ENCODE measurements around the gene FAM186B. TPM values are rescaled to one million over a fixed set of nuclear protein-coding genes. Genes with fewer than 3 reads are reported as not detected.

FAM186B gene
- total RNA-seq, 1 donor from 2014 or later = not detected

- Histone ChIP-seq H3K36me3 (ENCODE audit: control insufficient read depth in 3 of 3, insufficient read depth in 3 of 3, low read length in 3 of 3) (peaks cover 36 to 50% (median 41%) of the 10 kb centered on the region in 3 donors), H3K9ac (ENCODE audit: low read depth in 1 of 3, low read length in 3 of 3) (no peak overlapping the region), H3K4me3 (ENCODE audit: low read length in 3 of 3) (no peak overlapping the region), H3K27me3 (ENCODE audit: control insufficient read depth in 3 of 3, insufficient read depth in 3 of 3, low read length in 3 of 3) (no peaks in the 10 kb centered on the region), H3K27ac (ENCODE audit: low read depth, low read length) (no peak overlapping the region), H3K9me3 (ENCODE audit: control insufficient read depth in 3 of 3, low read length in 3 of 3) (no peaks in the 10 kb centered on the region), H3K4me1 (ENCODE audit: control insufficient read depth in 3 of 3, insufficient read depth in 3 of 3, low read length in 3 of 3) (peaks cover 11 to 21% (median 14%) of the 10 kb centered on the region in 3 donors)
These were observed 30.2 kb upstream of the FAM186B start for GRCh38 chr12:49635656-49636055.

- Histone ChIP-seq H3K4me1 (ENCODE audit: control insufficient read depth in 3 of 3, insufficient read depth in 3 of 3, low read length in 3 of 3) (peaks cover 7 to 15% (median 11%) of the 10 kb centered on the region in 3 donors), H3K27ac (ENCODE audit: low read depth, low read length) (no peak overlapping the region), H3K27me3 (ENCODE audit: control insufficient read depth in 3 of 3, insufficient read depth in 3 of 3, low read length in 3 of 3) (no peaks in the 10 kb centered on the region), H3K9me3 (ENCODE audit: control insufficient read depth in 3 of 3, low read length in 3 of 3) (no peaks in the 10 kb centered on the region), H3K9ac (ENCODE audit: low read depth in 1 of 3, low read length in 3 of 3) (no peak overlapping the region), H3K4me3 (ENCODE audit: low read length in 3 of 3) (no peak overlapping the region), H3K36me3 (ENCODE audit: control insufficient read depth in 3 of 3, insufficient read depth in 3 of 3, low read length in 3 of 3) (peaks cover 36 to 50% (median 41%) of the 10 kb centered on the region in 3 donors)
These were observed 29.6 kb upstream of the FAM186B start for GRCh38 chr12:49635036-49635435.

GRCh38 chr12:49633703-49634345 is 28.4 kb upstream of the FAM186B start:
- Histone ChIP-seq H3K9ac (ENCODE audit: low read depth in 1 of 3, low read length in 3 of 3) (no peak overlapping the region), H3K9me3 (ENCODE audit: control insufficient read depth in 3 of 3, low read length in 3 of 3) (no peaks in the 10 kb centered on the region), H3K4me1 (ENCODE audit: control insufficient read depth in 3 of 3, insufficient read depth in 3 of 3, low read length in 3 of 3) (peaks cover 7 to 11% (median 10%) of the 10 kb centered on the region in 3 donors), H3K27ac (ENCODE audit: low read depth, low read length) (no peak overlapping the region), H3K36me3 (ENCODE audit: control insufficient read depth in 3 of 3, insufficient read depth in 3 of 3, low read length in 3 of 3) (peaks cover 35 to 43% (median 36%) of the 10 kb centered on the region in 3 donors), H3K27me3 (ENCODE audit: control insufficient read depth in 3 of 3, insufficient read depth in 3 of 3, low read length in 3 of 3) (no peaks in the 10 kb centered on the region), H3K4me3 (ENCODE audit: low read length in 3 of 3) (no peak overlapping the region)

- no peak overlapping the region for H3K9ac ChIP-seq (ENCODE audit: low read depth in 1 of 3, low read length in 3 of 3)
- peaks cover 7 to 11% (median 10%) of the 10 kb centered on the region in 3 donors for H3K4me1 ChIP-seq (ENCODE audit: control insufficient read depth in 3 of 3, insufficient read depth in 3 of 3, low read length in 3 of 3)
- peaks cover 29 to 43% (median 35%) of the 10 kb centered on the region in 3 donors for H3K36me3 ChIP-seq (ENCODE audit: control insufficient read depth in 3 of 3, insufficient read depth in 3 of 3, low read length in 3 of 3)
- no peak overlapping the region for H3K4me3 ChIP-seq (ENCODE audit: low read length in 3 of 3)
- no peaks in the 10 kb centered on the region for H3K9me3 ChIP-seq (ENCODE audit: control insufficient read depth in 3 of 3, low read length in 3 of 3)
- no peaks in the 10 kb centered on the region for H3K27me3 ChIP-seq (ENCODE audit: control insufficient read depth in 3 of 3, insufficient read depth in 3 of 3, low read length in 3 of 3)
- H3K27ac ChIP-seq (ENCODE audit: low read depth, low read length) = no peak overlapping the region
These were observed 27.7 kb upstream of the FAM186B start for GRCh38 chr12:49632986-49633702.

- Histone ChIP-seq H3K4me1 (ENCODE audit: control insufficient read depth in 3 of 3, insufficient read depth in 3 of 3, low read length in 3 of 3) (peaks cover 7 to 10% (median 10%) of the 10 kb centered on the region in 3 donors), H3K27ac (ENCODE audit: low read depth, low read length) (no peak overlapping the region), H3K27me3 (ENCODE audit: control insufficient read depth in 3 of 3, insufficient read depth in 3 of 3, low read length in 3 of 3) (no peaks in the 10 kb centered on the region), H3K4me3 (ENCODE audit: low read length in 3 of 3) (no peak overlapping the region), H3K9ac (ENCODE audit: low read depth in 1 of 3, low read length in 3 of 3) (no peak overlapping the region), H3K9me3 (ENCODE audit: control insufficient read depth in 3 of 3, low read length in 3 of 3) (no peaks in the 10 kb centered on the region), H3K36me3 (ENCODE audit: control insufficient read depth in 3 of 3, insufficient read depth in 3 of 3, low read length in 3 of 3) (peaks cover 29 to 38% (median 30%) of the 10 kb centered on the region in 3 donors)
These were observed 27.0 kb upstream of the FAM186B start for GRCh38 chr12:49632401-49632800.

GRCh38 chr12:49631336-49631907 is 26.0 kb upstream of the FAM186B start:
- Histone ChIP-seq H3K9ac (ENCODE audit: low read depth in 1 of 3, low read length in 3 of 3) (no peak overlapping the region), H3K27me3 (ENCODE audit: control insufficient read depth in 3 of 3, insufficient read depth in 3 of 3, low read length in 3 of 3) (no peaks in the 10 kb centered on the region), H3K36me3 (ENCODE audit: control insufficient read depth in 3 of 3, insufficient read depth in 3 of 3, low read length in 3 of 3) (peaks cover 20 to 38% (median 30%) of the 10 kb centered on the region in 3 donors), H3K27ac (ENCODE audit: low read depth, low read length) (no peak overlapping the region), H3K4me1 (ENCODE audit: control insufficient read depth in 3 of 3, insufficient read depth in 3 of 3, low read length in 3 of 3) (peaks cover 0 to 2% (median under 1%) of the 10 kb centered on the region in 3 donors), H3K9me3 (ENCODE audit: control insufficient read depth in 3 of 3, low read length in 3 of 3) (no peaks in the 10 kb centered on the region), H3K4me3 (ENCODE audit: low read length in 3 of 3) (no peak overlapping the region)

GRCh38 chr12:49627752-49628360 is 22.4 kb upstream of the FAM186B start:
- no peak overlapping the region for H3K27ac ChIP-seq (ENCODE audit: low read depth, low read length)

GRCh38 chr12:49626836-49627235 is 21.4 kb upstream of the FAM186B start:
- H3K4me3 ChIP-seq (ENCODE audit: low read length in 3 of 3) = no peak overlapping the region

More at GRCh38 chr12:49627752-49628360, 22.4 kb upstream of the FAM186B start:
- H3K9ac ChIP-seq (ENCODE audit: low read depth in 1 of 3, low read length in 3 of 3) = no peak overlapping the region
- H3K36me3 ChIP-seq (ENCODE audit: control insufficient read depth in 3 of 3, insufficient read depth in 3 of 3, low read length in 3 of 3) = peaks cover 6 to 10% (median 8%) of the 10 kb centered on the region in 3 donors
- no peak overlapping the region for H3K4me3 ChIP-seq (ENCODE audit: low read length in 3 of 3)
- no peaks in the 10 kb centered on the region for H3K27me3 ChIP-seq (ENCODE audit: control insufficient read depth in 3 of 3, insufficient read depth in 3 of 3, low read length in 3 of 3)
- H3K9me3 ChIP-seq (ENCODE audit: control insufficient read depth in 3 of 3, low read length in 3 of 3) = no peaks in the 10 kb centered on the region
- peaks cover 0 to 6% (median 4%) of the 10 kb centered on the region in 3 donors for H3K4me1 ChIP-seq (ENCODE audit: control insufficient read depth in 3 of 3, insufficient read depth in 3 of 3, low read length in 3 of 3)

GRCh38 chr12:49626169-49626835 is 20.9 kb upstream of the FAM186B start:
- H3K4me3 ChIP-seq (ENCODE audit: low read length in 3 of 3) = no peak overlapping the region
- H3K36me3 ChIP-seq (ENCODE audit: control insufficient read depth in 3 of 3, insufficient read depth in 3 of 3, low read length in 3 of 3) = no peaks in the 10 kb centered on the region
- H3K9ac ChIP-seq (ENCODE audit: low read depth in 1 of 3, low read length in 3 of 3) = no peak overlapping the region
- no peaks in the 10 kb centered on the region for H3K27me3 ChIP-seq (ENCODE audit: control insufficient read depth in 3 of 3, insufficient read depth in 3 of 3, low read length in 3 of 3)
- no peak overlapping the region for H3K27ac ChIP-seq (ENCODE audit: low read depth, low read length)
- no peaks in the 10 kb centered on the region for H3K9me3 ChIP-seq (ENCODE audit: control insufficient read depth in 3 of 3, low read length in 3 of 3)
- H3K4me1 ChIP-seq (ENCODE audit: control insufficient read depth in 3 of 3, insufficient read depth in 3 of 3, low read length in 3 of 3) = peaks cover 11 to 17% (median 14%) of the 10 kb centered on the region in 3 donors

More at GRCh38 chr12:49626836-49627235, 21.4 kb upstream of the FAM186B start:
- Histone ChIP-seq H3K9ac (ENCODE audit: low read depth in 1 of 3, low read length in 3 of 3) (no peak overlapping the region), H3K36me3 (ENCODE audit: control insufficient read depth in 3 of 3, insufficient read depth in 3 of 3, low read length in 3 of 3) (peaks cover 3% of the 10 kb centered on the region in 3 donors), H3K27me3 (ENCODE audit: control insufficient read depth in 3 of 3, insufficient read depth in 3 of 3, low read length in 3 of 3) (no peaks in the 10 kb centered on the region), H3K4me1 (ENCODE audit: control insufficient read depth in 3 of 3, insufficient read depth in 3 of 3, low read length in 3 of 3) (peaks cover 6 to 14% (median 11%) of the 10 kb centered on the region in 3 donors), H3K27ac (ENCODE audit: low read depth, low read length) (no peak overlapping the region), H3K9me3 (ENCODE audit: control insufficient read depth in 3 of 3, low read length in 3 of 3) (no peaks in the 10 kb centered on the region)

Data from skeletal muscle tissue (tissue), 4 donors.